Dermis blood vessel endothelial cell (primary cell): ENCODE results near the gene KCNAB1. TPM values are rescaled to one million over a fixed set of nuclear protein-coding genes. Genes with fewer than 3 reads are reported as not detected.

Source experiments
- DNase-seq: peaks from one replicate; pipeline ENCODE4 v3.0.0; 2010
- total RNA-seq: library from RNA; depleted of rRNA; stranded (reverse); fragments of >200 nt; gene quantifications from 2 replicates; pipeline ENCODE4 v1.2.3, GENCODE V29; 2014

Gene KCNAB1
- total RNA-seq, 1 donor from 2014 or later = 0.17 TPM

DNA sequence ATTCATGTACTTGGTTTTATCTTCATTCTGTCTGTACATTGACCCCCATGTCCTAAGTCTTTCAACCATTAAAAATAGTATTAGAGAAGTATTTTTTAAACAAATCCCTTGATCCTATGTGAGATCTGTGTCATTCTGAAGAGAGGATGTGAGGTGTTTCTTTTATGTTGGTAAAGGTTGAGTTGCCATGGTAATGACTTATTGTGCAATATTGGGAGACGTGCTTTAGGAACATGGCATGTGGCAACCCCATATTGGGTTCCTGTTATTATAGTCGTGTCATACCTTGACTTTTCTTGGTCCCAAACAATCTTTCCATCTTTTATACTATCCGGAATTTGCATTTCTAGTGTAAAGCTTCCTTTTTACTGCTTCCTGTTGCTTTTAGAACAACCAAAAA, 203.1 kb downstream of the KCNAB1 start:
- peak; percentile 32 for DNase-seq

DNA sequence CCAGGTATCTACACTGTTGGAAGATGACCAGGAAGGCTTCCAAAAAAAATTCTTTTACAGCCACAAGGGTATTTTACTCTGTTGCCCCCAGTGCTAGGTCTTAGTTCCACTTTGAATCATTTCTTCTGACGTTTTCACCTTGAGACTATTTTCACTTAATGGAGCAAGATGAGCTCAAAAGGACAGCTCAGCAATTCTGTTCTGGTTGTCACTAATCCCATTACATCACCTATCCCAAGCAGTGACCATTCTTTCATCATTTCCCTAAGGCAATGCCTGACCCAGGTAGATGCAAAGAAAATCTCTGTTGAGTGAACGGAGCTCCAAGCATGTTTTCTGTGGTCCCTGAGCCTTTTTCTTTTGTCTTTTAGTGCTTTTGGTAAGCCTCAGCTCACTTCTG, 210.0 kb downstream of the KCNAB1 start:
- DNase-seq = no peak

DNA sequence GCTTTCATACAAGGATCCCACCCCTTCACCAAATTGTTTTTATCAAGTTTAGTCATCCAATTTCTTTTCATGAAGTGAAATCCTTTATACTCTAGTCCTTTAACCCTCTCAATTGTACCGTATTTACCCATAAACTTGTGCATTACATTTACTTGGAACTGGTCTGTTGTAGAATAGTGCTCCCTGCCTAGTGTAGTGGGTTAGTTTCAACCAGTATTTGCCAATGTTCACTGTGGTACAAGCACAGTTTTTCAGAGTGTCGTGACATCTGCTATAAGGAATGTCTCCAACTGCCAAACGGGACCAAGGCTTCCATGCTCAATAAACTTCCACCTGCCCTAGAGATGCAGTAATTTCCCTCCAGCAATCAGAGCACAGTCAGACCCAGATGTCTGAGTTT, 211.9 kb downstream of the KCNAB1 start:
- DNase-seq = no peak

DNA sequence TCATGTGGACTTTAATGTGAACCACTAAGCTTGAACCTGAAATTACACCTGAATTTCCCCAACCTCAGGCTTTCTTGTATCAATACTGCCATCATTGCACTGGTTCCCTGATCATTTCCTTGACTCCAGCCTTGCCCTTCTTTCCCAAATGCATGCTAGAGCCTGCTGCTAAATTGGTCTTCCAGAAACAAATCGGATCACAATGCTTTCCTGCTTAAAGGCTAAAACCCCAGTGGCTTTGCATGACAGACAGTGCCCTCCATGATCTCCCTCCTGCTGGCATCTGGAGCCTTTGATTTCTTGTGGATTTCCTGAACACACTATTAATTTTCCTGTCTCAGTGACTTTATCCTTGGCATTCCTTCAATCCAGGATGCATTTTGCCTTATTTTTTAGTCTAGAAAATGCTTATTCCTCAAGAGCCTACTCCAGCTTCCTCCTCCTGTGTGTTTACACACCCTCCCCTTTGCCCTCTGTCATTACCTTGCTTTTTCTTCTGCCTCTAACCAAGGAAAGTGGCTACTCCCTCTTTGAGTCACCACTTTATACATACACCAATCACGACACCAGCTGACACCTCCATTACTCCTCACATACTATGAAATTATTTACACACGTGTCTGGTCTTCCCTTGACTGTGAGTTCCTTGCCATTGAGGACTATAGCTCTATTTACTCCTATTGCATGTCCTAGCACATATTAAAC, 214.6 kb downstream of the KCNAB1 start:
- DNase-seq = no peak

DNA sequence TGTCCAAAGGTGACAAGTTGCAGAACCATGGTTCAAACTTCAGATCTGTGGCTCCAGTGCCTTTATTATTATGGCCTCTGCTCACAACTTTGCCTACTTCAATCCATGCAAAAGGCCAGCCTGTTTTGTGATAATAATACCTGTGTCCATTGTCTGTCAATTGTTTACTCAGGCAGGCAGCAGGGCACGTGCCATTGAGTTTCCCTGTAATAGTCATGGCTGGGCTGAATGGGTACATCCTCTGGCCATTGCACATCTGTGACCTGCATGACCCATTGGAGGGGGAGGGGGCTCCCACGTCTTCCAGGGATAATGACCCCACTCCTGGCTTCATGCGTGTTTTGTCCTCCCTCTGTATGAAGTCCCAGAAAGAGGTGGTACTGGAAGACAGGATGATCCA, 219.1 kb downstream of the KCNAB1 start:
- DNase-seq = no peak

DNA sequence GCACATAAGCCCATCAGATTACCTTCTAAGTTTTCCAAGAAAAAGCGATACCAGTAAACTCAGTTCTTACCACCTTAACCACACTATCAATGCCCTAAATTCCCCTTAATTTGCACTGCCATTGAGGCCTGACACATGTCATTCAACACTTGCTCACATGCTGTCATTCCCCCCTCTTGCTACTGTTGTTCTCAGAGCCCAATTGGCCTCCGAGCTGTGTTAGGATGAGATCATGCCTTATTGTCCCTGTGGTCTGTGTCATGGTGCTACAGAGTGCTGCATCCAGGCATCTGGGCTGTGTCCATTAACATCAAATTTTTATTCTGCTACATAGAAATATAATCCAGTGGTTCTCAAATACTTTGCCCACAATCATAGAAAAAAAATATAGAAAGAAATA, 221.0 kb downstream of the KCNAB1 start:
- no peak for DNase-seq

DNA sequence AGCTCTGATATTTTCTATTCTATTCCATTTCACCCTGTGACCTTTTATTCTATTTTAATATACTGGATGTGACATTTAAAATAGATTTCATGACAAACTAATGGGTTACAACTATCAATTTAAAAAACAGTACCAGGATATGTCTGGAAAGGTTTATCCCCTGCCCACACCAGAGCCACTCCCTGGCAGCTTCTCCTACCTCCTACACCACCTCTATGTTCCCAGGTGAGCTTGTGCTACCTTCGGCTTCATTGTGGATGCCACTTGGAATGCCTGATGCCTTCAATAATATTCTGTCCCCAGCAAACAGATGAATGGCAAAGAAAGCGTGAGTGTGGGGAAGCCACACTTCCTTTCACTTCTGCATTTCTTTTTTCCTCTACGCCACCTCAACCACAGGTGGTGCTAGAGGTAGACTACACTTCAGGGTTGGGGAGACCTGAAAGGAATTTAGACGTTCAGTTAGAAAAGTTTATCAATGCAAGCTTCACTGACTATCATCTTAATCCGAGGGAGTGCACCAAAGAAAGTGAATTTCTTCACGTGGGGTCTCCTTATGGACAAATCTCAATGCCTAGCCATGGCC, 221.5 kb downstream of the KCNAB1 start:
- no peak for DNase-seq

DNA sequence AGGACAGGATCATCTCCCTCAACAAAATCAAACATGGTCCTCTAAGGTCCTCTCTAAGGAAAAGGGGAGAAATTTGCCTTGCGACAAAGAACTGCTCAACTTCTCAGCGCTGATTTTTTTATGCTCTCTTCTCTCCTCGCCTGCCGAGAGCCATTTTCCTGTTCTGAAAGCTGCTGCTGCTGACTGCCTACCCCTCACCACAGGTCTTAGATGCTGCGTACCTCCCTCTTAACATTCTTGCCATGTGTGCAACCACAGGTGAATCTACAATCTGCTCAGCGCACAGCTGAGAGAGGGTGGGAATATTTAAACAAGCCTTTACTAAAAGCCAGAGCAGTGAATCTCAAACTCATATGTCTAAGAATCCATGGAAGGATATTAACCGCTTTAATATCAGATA, 223.8 kb downstream of the KCNAB1 start:
- no peak for DNase-seq

DNA sequence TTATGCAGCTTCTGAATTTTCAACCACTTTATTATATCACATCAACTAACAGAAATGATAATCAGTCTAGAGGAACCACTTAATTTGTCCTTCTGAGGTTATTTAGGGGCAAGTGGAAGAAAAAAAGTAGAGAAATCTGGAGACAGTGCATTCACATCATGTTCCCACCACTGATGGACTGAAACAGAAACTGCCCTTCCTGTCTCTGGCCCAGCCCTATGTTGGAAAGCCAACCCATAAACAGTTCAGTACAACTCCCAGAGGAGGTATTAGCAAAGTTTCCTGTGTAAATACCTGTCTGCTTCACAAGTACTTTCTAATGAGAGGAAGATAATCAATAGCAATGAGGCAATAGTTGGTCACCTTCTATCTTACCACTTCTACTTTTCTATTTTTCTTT, 228.7 kb downstream of the KCNAB1 start:
- DNase-seq = no peak

DNA sequence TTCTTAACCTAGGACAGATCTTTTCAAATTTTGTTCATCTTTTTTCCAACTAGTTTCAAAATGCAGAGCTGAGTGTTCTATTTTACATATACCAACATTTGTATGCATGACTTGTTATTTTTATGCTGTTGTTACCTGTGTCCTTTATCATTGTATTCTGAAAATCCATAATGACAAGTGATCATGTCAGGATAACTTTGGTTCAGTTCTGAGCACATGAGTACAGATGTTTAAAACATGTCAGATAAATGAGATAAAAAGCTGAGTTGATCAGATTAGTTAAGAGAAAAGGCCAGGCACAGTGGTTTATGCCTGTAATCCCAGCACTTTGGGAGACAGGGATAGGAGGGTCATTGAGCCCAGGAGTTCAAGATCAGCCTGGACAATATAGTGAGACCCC, 229.6 kb downstream of the KCNAB1 start:
- no peak for DNase-seq

DNA sequence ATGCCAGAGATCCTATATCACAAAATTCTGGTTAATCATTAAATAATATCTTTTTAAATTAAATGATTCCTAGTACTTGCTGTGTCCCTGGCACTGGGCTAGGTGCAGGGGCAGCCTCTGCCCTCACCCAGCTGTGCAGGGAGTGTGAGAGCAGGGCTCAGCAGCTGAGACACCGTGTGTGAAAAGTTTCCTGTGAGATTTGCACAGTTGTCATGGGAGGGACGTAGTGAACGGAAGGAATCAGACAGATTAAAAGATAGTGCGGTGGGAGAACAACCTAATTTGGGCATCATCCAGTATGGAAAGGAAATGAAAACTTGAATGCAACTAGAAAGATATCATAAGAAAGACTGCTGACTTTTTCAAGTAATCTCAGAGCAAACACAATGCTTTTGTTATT, 230.4 kb downstream of the KCNAB1 start:
- DNase-seq = peak; percentile 7

DNA sequence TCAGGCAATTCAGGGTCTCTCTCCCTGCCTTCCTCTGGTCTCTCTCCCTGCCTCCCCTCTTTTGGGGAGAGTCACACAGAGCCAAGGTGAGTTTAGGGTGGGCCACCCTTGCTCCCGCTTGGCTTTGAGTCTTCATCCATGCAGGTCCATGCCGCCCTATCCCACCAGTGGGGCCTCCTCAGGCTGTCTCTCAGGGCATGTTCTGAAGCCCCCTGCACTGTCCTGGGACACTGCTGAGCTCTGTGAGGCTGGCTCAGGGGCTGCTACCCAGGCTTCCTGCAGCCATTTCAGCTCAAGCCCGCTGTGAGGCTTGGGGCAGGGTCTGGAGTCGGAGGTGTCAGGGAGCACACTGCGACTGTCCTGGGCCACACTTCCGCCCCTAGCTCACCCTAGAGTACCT, 231.4 kb downstream of the KCNAB1 start:
- DNase-seq = no peak

DNA sequence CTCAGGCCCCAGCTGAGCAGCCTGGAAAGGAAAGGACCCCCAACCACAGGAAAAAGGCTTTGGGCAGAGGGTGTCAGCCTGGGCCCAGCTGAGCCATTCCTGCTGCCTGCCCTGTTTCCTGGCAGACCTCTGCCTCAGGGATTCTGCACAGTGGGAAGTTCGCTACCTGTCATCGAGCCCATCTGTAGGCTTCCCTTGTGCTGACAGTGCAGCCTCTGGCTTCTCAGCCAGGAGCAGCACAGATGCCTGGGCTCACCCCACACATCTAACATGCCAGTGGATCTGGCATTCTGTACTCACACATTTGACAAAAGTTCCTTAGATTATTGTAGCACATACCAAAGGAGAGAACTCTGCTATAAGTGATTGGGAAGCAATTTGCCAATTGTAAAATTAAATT, 232.3 kb downstream of the KCNAB1 start:
- DNase-seq = no peak

DNA sequence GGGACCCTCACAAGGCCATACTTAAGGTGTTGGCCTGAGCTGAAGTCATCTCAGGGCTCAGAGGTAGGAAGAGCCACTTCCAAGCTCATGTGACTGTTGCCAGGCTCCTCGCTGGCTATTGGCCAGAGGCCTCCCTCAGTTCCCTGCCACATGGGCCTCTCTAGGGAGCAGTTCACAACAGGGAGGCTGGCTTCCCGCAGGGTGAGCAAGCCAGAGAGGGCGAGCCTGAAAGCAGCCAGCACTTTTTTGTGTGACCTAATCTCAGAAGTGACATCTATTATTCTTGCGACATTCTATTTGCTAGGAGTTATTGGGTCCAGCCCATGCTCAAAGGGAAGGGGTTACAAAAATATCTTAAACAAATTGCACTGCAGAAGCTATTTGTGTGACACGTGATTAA, 233.2 kb downstream of the KCNAB1 start:
- no peak for DNase-seq

DNA sequence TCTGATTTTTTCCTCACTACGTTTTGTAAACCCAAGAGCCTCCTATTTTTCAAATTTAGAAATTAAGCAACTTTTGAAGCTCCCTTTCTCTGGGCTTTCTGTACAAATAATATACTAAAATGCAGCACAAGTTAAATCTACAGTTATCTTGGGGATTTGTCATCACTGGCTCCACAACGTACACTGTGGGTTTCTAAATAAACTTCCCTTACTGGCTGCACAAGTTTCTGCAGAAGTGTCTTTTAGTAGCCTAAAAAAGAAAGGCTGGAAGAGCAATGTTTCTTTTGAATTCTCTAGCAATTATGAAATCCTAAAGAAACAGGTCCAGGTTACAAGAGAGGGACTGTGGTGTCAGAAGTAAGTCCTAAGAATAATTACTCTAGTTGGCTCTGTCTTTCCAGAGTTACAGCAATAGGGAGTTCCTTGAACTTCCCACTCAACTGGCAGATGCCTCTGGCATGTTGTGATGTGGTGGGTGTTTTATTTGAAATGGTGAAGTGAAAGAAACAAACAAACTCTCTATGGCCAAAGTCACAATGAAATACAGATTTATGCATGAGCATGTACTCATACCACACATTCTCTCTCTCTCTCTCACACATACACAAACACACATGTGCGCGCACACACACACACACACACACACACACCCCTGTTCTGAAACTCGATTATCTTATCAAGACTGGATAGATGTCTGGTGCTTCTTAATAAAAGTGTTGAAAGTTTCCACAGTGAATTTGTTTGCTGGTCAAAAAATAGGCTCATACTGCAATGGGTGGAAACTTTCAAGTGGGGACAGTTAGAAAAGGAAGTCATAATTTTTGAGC, 236.4 kb downstream of the KCNAB1 start:
- DNase-seq = no peak

DNA sequence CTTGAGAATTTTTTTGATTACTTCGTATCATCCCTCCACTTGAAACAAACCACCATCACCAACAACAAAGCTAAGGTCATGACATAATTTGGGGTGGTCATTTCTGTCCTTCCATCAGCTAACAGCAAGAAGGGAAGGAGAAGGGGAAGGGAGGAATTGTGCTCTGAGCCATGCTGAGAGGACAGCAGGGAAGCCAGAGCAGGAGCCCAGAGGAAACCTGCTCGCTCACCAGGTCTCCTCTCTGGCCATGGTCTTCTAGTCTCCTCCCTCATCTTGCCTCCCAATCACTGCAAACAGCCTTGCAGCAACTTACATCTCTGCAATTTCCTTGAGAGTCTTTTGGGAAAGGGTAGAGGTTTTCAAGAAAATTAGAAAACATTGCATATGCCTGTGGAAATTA, 237.9 kb downstream of the KCNAB1 start:
- DNase-seq = no peak

DNA sequence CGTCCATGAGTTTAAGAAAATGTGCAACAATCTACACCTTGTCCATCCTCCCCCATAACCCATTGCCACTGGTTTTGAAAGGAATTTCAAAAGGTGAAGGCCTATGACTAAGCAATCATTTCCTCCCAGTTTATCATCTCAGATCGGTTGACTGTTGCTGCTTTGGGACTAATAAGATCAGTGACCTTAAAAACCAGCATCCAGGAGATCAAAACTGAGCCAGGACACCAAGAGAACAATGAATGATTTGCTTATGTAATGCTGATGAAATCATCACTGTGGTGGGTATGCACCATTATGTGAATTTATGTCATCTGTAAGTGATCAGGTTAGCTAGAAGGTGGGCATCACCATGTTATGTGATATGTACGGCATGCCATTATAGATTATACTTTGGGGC, 239.0 kb downstream of the KCNAB1 start:
- peak; percentile 9 for DNase-seq

DNA sequence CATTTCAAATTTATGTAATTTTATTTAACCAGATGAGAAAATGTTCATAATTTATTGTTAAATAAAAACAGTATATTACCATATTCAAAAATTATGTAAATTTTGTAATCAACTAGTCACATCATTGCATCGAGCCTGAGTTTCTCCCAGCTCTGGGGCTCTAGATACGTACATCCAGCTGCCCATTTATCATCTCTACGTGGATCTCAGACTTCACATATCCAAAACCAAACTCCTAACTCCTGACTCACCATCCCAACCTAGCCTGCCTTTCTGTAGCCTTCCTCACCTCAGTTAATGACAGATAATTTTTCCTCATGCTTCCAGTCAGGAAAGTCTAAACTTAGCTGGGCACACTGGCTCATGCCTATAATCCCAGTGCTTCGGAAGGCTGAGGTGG, 239.7 kb downstream of the KCNAB1 start:
- no peak for DNase-seq

DNA sequence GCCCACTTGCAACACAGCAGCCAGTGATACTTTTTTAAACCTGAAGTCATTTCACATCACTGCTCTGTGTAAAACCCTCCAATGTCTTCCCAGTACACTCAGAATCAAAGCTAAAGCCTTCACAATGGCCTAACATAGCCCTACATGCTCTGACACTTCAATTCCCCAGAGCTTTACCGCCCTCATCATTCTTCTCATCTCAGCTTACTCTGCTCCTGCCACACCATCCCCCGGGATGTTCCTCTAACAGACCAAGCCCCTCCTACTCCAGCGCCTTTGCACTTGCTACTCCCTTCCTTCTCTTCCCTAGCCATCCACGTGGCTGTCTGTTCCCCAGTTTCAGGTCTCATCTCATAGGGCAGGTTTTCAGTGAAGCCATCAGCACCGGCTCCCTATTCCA, 240.6 kb downstream of the KCNAB1 start:
- no peak for DNase-seq

DNA sequence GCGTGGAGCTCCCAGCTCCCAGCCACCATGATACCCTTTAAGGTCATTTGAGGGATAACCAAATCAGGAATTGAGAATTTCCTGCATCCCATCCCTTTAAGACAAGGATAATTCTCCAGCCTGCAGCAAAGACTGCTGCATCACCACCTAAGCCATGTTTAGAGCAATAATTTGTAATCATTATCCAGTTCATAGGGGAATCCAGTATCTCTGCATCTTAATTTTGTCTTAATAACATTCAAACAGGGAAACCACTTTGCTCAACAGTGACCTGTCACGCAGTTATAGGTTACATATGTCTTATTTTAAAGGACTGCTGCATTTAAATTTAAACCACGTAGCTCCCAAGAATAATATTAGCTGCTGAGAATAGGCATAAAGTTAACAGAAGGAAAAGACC, 246.2 kb downstream of the KCNAB1 start:
- DNase-seq = no peak

DNA sequence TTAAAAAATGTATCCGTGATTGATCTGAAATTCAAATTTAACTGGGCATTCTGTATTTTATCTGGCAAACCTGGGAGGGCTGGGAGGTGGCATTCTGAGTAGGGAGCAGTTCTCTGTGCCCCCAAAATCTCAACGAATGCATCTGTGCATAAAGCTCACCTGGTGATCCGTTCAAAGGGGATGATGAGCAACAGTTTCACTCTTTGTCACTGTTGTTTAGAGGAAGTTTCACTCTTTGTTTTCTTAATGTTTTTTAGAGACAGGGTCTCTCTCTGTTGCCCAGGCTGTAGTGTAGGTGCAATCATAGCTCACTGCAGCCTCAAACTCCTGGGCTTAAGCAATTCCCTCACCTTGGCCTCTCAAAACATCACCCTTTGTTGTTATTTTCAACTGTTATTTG, 247.8 kb downstream of the KCNAB1 start:
- DNase-seq = no peak

DNA sequence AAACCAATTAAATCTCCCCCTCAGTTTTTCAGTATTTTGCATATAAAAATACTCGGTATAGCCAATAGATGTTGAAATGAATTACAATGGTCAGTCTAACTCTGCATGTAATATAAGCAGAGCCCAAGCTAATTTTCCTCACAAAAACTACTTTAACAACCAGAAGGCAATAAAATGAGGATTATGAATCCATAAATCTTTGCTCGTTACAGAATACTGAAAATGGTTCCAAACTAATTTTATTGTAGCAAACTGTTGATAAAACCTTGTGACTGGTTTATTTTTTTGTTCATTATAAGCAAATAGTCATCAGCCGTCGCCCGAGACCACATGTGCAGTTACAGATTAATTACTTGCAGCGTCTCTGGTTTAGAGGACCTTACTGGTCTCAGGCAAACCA, 251.3 kb downstream of the KCNAB1 start:
- DNase-seq = no peak

DNA sequence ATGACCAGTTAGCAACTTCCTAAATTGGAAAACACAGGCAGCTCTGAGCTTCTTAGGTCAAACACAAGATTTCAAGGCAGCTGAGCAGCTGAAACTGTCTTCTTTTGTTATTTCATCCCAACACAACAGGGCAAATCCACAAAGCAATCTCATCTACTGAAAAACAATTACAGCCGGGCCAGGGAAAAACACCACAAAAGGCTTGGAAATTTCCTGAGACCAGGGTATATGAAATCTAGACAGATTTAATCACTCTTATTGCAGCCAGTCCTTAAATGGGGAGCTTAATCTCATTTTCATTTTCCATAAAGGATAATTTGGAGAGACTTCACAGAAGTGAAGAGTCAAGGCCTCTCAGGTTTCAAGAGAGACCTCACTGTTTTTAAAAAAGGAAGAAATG, 252.7 kb downstream of the KCNAB1 start:
- no peak for DNase-seq

DNA sequence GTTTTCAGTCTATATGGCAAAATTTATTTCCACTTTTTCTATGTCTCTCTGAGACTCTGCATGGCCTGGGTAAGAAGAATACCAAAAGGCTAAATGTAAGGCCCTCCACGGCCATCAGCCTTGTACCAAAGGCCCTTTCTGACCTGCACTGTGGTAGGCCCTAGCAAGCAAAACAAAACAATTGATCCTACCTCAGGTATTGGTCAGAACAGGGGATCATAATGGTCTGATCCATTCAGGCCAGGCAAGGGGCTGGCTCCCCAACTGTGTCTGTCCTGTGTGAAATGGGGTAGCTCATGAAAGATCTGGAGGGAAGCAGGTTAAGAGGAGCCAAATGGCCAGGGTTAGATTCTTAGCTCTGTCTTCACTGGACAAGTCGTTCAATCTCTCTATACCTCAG, 253.3 kb downstream of the KCNAB1 start:
- DNase-seq = no peak
